ENCODE measurements around the gene COL18A1. TPM values are rescaled to one million over a fixed set of nuclear protein-coding genes. Genes with fewer than 3 reads are reported as not detected.
A peak's percentile ranks its signal among the peaks of the same experiment; 100 is the strongest.

The COL18A1 gene
- total and polyA plus RNA-seq, 2 donors (not counting 1 experiment from before 2014, with no cell fraction given), result 15.6 to 24.7 TPM

DNA sequence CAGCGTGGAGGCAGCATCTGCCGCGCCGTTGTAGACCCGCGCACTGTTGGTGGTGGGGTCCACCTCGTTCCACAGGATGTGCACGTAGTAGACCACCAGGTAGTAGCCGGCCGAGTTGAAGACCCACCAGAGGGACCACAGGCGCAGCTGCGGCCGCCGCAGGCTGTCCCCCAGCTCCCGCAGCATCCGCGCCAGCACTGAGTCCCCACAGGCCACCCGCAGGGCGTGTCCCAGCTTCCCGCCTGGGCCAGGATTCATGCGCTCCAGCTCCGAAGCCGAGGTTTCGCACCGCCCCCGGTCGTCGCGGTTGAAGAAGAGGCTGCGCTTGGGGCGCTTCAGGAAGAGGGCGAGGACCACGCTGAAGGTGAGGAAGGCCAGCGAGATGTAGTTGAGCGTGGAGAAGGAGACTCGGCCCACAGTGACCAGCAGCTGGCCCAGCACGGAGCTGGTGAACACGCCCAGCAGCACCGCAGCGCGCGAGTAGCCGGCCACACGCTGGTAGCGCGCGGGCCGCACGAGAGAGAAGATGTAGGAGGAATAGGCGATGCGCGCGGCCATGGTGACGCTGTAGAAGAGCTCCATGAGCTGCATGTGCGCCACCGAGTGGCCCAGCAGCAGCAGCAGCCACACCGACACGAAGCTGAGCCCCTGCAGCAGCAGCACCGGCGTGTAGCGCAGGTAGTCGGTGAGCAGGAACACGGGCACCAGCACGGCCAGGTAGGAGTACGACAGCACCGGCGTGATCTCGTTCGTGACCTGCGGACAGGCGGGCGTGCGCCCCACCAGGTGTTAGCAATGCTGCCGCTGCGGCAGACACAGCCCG is 126.6 kb downstream of the COL18A1 start:
- no peaks in the 10 kb centered on the region for H4K20me1 ChIP-seq (ENCODE audit: control insufficient read depth, insufficient read depth, low read length, poor library complexity, severe bottlenecking)
- ATAC-seq (ENCODE audit: low read depth) (no peak), DNase-seq (no peak)
- intact Hi-C loops (cut with micrococcal nuclease), result no loop called here
- H3K27ac Mint-ChIP-seq, result no peak overlapping the region
- no peak overlapping the region for H2AFZ ChIP-seq (ENCODE audit: insufficient read depth, low read depth, low read length, poor library complexity, severe bottlenecking)
- H3K4me2 ChIP-seq (replicated peaks; ENCODE audit: low read depth, low read length, poor library complexity, severe bottlenecking), result no peak overlapping the region
- H3K4me3 Mint-ChIP-seq, result no peak overlapping the region
- CTCF ChIA-PET, result no interaction called here
- POLR2A ChIA-PET, result interaction anchor here (0.7 kb wide), 1 partner anchor 446 kb away, joined by 3 read pairs; no protein-coding TSS in a partner anchor
- H3K4me1 ChIP-seq (ENCODE audit: control insufficient read depth in 2 of 2, insufficient read depth in 2 of 2, low read length in 2 of 2), result peaks cover 12 to 20% of the 10 kb centered on the region in 2 donors
- H3K27me3 ChIP-seq (replicated peaks in 1 of 4; ENCODE audit: control extremely low read depth in 1 of 4, control insufficient read depth in 3 of 4, insufficient read depth in 4 of 4, low read length in 3 of 4), result no peaks in the 10 kb centered on the region
- H3K79me2 ChIP-seq (ENCODE audit: control insufficient read depth, insufficient read depth, low read length), result no peaks in the 10 kb centered on the region
- H3K9me3 ChIP-seq (ENCODE audit: control extremely low read depth in 1 of 3, control insufficient read depth in 2 of 3, insufficient read depth in 1 of 3, low read length in 2 of 3), result peaks cover 0 to 4% (median 0%) of the 10 kb centered on the region in 3 donors
- H3K4me1 Mint-ChIP-seq, result peaks cover 14% of the 10 kb centered on the region
- no peak overlapping the region for H3K9ac ChIP-seq (ENCODE audit: low read length)
- H3K36me3 ChIP-seq (replicated peaks in 1 of 2; ENCODE audit: control extremely low read depth in 1 of 2, control insufficient read depth in 1 of 2, extremely low read depth in 1 of 2, insufficient read depth in 2 of 2, low read length in 1 of 2), result peaks cover 3 to 5% of the 10 kb centered on the region in 2 experiments
- no peak overlapping the region for H3K27ac ChIP-seq (ENCODE audit: low read length in 2 of 2)
- H3K9me3 Mint-ChIP-seq (ENCODE audit: insufficient read depth), result no peaks in the 10 kb centered on the region
- no peaks in the 10 kb centered on the region for H3K27me3 Mint-ChIP-seq
- TF ChIP-seq EZH2 (IDR thresholded peaks at IDR 0.05; ENCODE audit: borderline replicate concordance, insufficient read depth, low read depth, low read length, poor library complexity, severe bottlenecking) (no peak), CTCF (IDR thresholded peaks at IDR 0.05) (no peak)
- no peak overlapping the region for H3K4me3 ChIP-seq (ENCODE audit: control extremely low read depth in 1 of 5, extremely low read depth in 1 of 5, insufficient read depth in 1 of 5, low read depth in 2 of 5, low read length in 4 of 5)
- WGBS (ENCODE audit: insufficient coverage), result 98% methylated on average over 76 of the region's 76 CpGs

GRCh38 chr21:45532826-45533360 is 127.9 kb downstream of the COL18A1 start:
- Histone ChIP-seq H3K27ac (ENCODE audit: low read length in 2 of 2) (no peak overlapping the region), H3K27me3 (replicated peaks in 1 of 4; ENCODE audit: control extremely low read depth in 1 of 4, control insufficient read depth in 3 of 4, insufficient read depth in 4 of 4, low read length in 3 of 4) (no peaks in the 10 kb centered on the region), H3K79me2 (ENCODE audit: control insufficient read depth, insufficient read depth, low read length) (no peaks in the 10 kb centered on the region), H3K4me3 (ENCODE audit: control extremely low read depth in 1 of 5, extremely low read depth in 1 of 5, insufficient read depth in 1 of 5, low read depth in 2 of 5, low read length in 4 of 5) (peak overlapping the region in 1 of 5 experiments; percentile 25), H3K9me3 (ENCODE audit: control extremely low read depth in 1 of 3, control insufficient read depth in 2 of 3, insufficient read depth in 1 of 3, low read length in 2 of 3) (peaks cover 0 to 4% (median 0%) of the 10 kb centered on the region in 3 donors), H3K9ac (ENCODE audit: low read length) (no peak overlapping the region), H3K4me1 (ENCODE audit: control insufficient read depth in 2 of 2, insufficient read depth in 2 of 2, low read length in 2 of 2) (peaks cover 12 to 20% of the 10 kb centered on the region in 2 donors), H4K20me1 (ENCODE audit: control insufficient read depth, insufficient read depth, low read length, poor library complexity, severe bottlenecking) (no peaks in the 10 kb centered on the region), H2AFZ (ENCODE audit: insufficient read depth, low read depth, low read length, poor library complexity, severe bottlenecking) (peak overlapping the region; percentile 60), H3K36me3 (replicated peaks in 1 of 2; ENCODE audit: control extremely low read depth in 1 of 2, control insufficient read depth in 1 of 2, extremely low read depth in 1 of 2, insufficient read depth in 2 of 2, low read length in 1 of 2) (peaks cover 3 to 5% of the 10 kb centered on the region in 2 experiments), H3K4me2 (replicated peaks; ENCODE audit: low read depth, low read length, poor library complexity, severe bottlenecking) (peak overlapping the region; percentile 65)
- H3K9me3 Mint-ChIP-seq (ENCODE audit: insufficient read depth), result no peaks in the 10 kb centered on the region
- POLR2A ChIA-PET, result no interaction called here
- WGBS (ENCODE audit: insufficient coverage), result 32% methylated on average over 5 of the region's 7 CpGs
- CTCF ChIA-PET, result no interaction called here
- H3K27ac Mint-ChIP-seq, result peak overlapping the region; percentile 38
- intact Hi-C loops (cut with micrococcal nuclease), result no loop called here
- ATAC-seq (ENCODE audit: low read depth), result peak; percentile 10
- H3K27me3 Mint-ChIP-seq, result no peaks in the 10 kb centered on the region
- DNase-seq, result no peak
- TF ChIP-seq EZH2 (IDR thresholded peaks at IDR 0.05; ENCODE audit: borderline replicate concordance, insufficient read depth, low read depth, low read length, poor library complexity, severe bottlenecking) (no peak), CTCF (IDR thresholded peaks at IDR 0.05) (no peak)
- peak overlapping the region; percentile 23 for H3K4me3 Mint-ChIP-seq
- peaks cover 14% of the 10 kb centered on the region for H3K4me1 Mint-ChIP-seq
